Naive B cell (primary cell): ENCODE measurements around the gene ZNF335. TPM values are rescaled to one million over a fixed set of nuclear protein-coding genes. Genes with fewer than 3 reads are reported as not detected.

Experiments
- ATAC-seq, 2 donors: fragments of 150-1000 bp; cut with Tn5 transposase; 2 replicates each; pipeline ENCODE4 v1.10.0; 2021; ENCODE audit warnings: low read depth in 2 of 2, mild to moderate bottlenecking in 2 of 2, moderate library complexity in 2 of 2
- DNase-seq: peaks from one replicate; pipeline ENCODE4 v3.0.0; 2022
- H3K27ac Mint-ChIP-seq, 6 donors: one replicate each; pipeline ENCODE4 v1.8.0; 2020 to 2022; ENCODE audit warnings: mild to moderate bottlenecking in 6 of 6, mixed read lengths in 6 of 6, moderate library complexity in 5 of 6, inconsistent platforms in 2 of 6
- H3K27me3 Mint-ChIP-seq, 3 donors: one replicate each; pipeline ENCODE4 v1.8.0; 2021 to 2022; ENCODE audit warnings: mixed read lengths in 3 of 3, mild to moderate bottlenecking in 1 of 3
- H3K36me3 Mint-ChIP-seq, 2 donors: one replicate each; pipeline ENCODE4 v1.8.0; 2020 to 2022; ENCODE audit warnings: mixed read lengths in 2 of 2, inconsistent platforms in 1 of 2, mild to moderate bottlenecking in 1 of 2
- H3K4me1 Mint-ChIP-seq, 3 donors: one replicate each; pipeline ENCODE4 v1.8.0; 2020 to 2022; ENCODE audit warnings: mixed read lengths in 3 of 3, inconsistent platforms in 1 of 3, mild to moderate bottlenecking in 1 of 3, moderate library complexity in 1 of 3
- H3K4me3 Mint-ChIP-seq, 8 donors: one replicate each; pipeline ENCODE4 v1.8.0; 2020 to 2022; ENCODE audit warnings: mild to moderate bottlenecking in 8 of 8, mixed read lengths in 8 of 8, moderate library complexity in 8 of 8, inconsistent platforms in 2 of 8
- H3K9me3 Mint-ChIP-seq, 7 donors: one replicate each; pipeline ENCODE4 v1.8.0; 2020 to 2022; ENCODE audit warnings: mixed read lengths in 7 of 7, mild to moderate bottlenecking in 5 of 7, inconsistent platforms in 2 of 7, moderate library complexity in 1 of 7
- polyA plus RNA-seq, 6 donors: library from polyadenylated mRNA; unstranded; fragments of 300-500 nt; fragmentation: Illumina TruSeq; gene quantifications; one replicate each; pipeline ENCODE4 v1.2.3, GENCODE V29; 2021; ENCODE audit warnings: low read depth in 6 of 6

ZNF335 gene
- polyA plus RNA-seq, 6 donors from 2014 or later, result 10.4 to 24.3 (median 15.5) TPM

GRCh38 chr20:45976086-45976485 is 4.1 kb upstream of the ZNF335 start:
- Mint-ChIP-seq H3K4me1 (peaks cover 9 to 12% (median 10%) of the 10 kb centered on the region in 3 donors), H3K4me3 (no peak overlapping the region), H3K27me3 (peaks cover 0 to 13% (median 3%) of the 10 kb centered on the region in 3 donors), H3K9me3 (peaks cover 0 to 4% (median 0%) of the 10 kb centered on the region in 7 donors), H3K27ac (peak overlapping the region in 2 of 6 donors; percentile 28 to 63), H3K36me3 (peaks cover 0 to 7% of the 10 kb centered on the region in 2 donors)
- ATAC-seq, result no peak
- no peak for DNase-seq

- peak overlapping the region in 2 of 6 donors; percentile 28 to 63 for H3K27ac Mint-ChIP-seq
Observed at GRCh38 chr20:45975686-45976085, 3.7 kb upstream of the ZNF335 start.

GRCh38 chr20:45974896-45975565 is 3.0 kb upstream of the ZNF335 start:
- peak overlapping the region in 2 of 6 donors; percentile 57 to 67 for H3K27ac Mint-ChIP-seq
- peaks cover 0 to 4% (median 0%) of the 10 kb centered on the region in 7 donors for H3K9me3 Mint-ChIP-seq
- no peak overlapping the region for H3K4me3 Mint-ChIP-seq
- peaks cover 0 to 7% of the 10 kb centered on the region in 2 donors for H3K36me3 Mint-ChIP-seq
- peaks cover 0 to 13% (median 3%) of the 10 kb centered on the region in 3 donors for H3K27me3 Mint-ChIP-seq
- peaks cover 14 to 22% (median 20%) of the 10 kb centered on the region in 3 donors for H3K4me1 Mint-ChIP-seq
- DNase-seq, result no peak
- ATAC-seq, result no peak

More at GRCh38 chr20:45975686-45976085, 3.7 kb upstream of the ZNF335 start:
- peaks cover 0 to 7% of the 10 kb centered on the region in 2 donors for H3K36me3 Mint-ChIP-seq
- peaks cover 0 to 4% (median 0%) of the 10 kb centered on the region in 7 donors for H3K9me3 Mint-ChIP-seq
- no peak for DNase-seq
- H3K27me3 Mint-ChIP-seq, result peaks cover 0 to 13% (median 3%) of the 10 kb centered on the region in 3 donors
- ATAC-seq, result no peak
- peaks cover 9 to 15% (median 14%) of the 10 kb centered on the region in 3 donors for H3K4me1 Mint-ChIP-seq
- no peak overlapping the region for H3K4me3 Mint-ChIP-seq

GRCh38 chr20:45972500-45973183 is 639 bp upstream of the ZNF335 start:
- H3K9me3 Mint-ChIP-seq, result peaks cover 0 to 4% (median 0%) of the 10 kb centered on the region in 7 donors
- DNase-seq (no peak), ATAC-seq (no peak)
- peaks cover 23 to 31% (median 30%) of the 10 kb centered on the region in 3 donors for H3K4me1 Mint-ChIP-seq
- peaks cover 0 to 12% (median 3%) of the 10 kb centered on the region in 3 donors for H3K27me3 Mint-ChIP-seq
- H3K4me3 Mint-ChIP-seq, result peak overlapping the region; percentile 89 to 99 (median 95)
- H3K27ac Mint-ChIP-seq, result peak overlapping the region; percentile 100
- H3K36me3 Mint-ChIP-seq, result peaks cover 0 to 7% of the 10 kb centered on the region in 2 donors

DNA sequence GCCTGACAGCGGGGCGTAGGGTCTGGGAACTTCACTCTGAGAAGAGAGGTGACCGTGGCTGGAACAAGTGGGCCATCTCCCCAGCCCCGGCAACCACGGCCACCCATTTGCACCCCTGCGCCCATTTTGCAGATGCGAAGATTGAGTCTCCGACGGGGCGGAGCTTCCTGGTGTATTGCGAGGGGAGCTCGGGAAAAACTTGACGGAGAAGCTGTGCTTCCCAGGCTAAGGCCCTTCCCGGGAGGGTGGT is 653 bp downstream of the ZNF335 start:
- ATAC-seq (peak; percentile 8 to 9), DNase-seq (no peak)
- H3K36me3 Mint-ChIP-seq, result peaks cover 6 to 7% of the 10 kb centered on the region in 2 donors
- H3K4me3 Mint-ChIP-seq, result peak overlapping the region; percentile 89 to 99 (median 95)
- peak overlapping the region in 5 of 6 donors; percentile 56 to 100 (median 100) for H3K27ac Mint-ChIP-seq
- H3K4me1 Mint-ChIP-seq, result peaks cover 23 to 31% (median 30%) of the 10 kb centered on the region in 3 donors
- peaks cover 0 to 7% (median 3%) of the 10 kb centered on the region in 3 donors for H3K27me3 Mint-ChIP-seq
- peaks cover 0 to 4% (median 0%) of the 10 kb centered on the region in 7 donors for H3K9me3 Mint-ChIP-seq

DNA sequence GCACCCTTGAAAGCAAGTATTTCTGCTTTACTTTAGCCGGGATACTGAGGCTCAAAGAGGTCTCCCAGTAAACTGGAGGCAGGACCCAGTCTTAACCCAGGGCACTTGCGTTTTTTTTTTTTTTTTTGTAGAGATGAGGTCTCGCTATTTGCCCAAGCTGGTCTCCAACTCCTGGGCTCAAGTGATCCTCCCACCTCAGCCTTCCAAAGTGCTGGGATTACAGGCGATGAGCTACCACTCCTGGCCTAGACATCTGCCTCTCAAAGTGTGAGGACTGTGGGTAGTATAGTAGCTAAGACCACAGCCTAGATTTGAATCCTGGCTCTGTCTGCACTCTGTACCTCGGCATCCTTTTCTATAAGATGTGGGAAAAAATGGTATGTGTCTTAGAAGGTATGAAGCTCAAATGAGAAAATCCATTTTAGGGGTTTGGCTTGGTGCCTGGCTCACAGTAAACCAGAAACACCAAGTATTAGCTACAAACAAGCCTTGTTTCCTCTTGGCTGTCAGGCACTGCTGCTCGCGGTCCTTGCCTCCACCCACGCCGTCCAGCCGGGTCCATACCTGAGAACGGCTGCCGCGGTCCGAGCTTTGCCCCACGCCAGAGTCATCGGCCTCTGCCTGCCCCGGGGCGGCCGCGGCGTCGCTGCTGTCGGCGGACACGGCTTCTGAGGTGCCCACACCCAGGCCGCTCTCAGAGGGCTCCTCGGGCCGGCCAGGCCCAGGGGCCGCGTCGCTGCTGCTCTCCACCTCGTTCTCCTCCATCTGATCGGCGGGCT is 1.2 kb downstream of the ZNF335 start:
- Mint-ChIP-seq H3K27me3 (peaks cover 0 to 2% (median 0%) of the 10 kb centered on the region in 3 donors), H3K9me3 (peaks cover 0 to 4% (median 0%) of the 10 kb centered on the region in 7 donors), H3K36me3 (peaks cover 6 to 8% of the 10 kb centered on the region in 2 donors), H3K4me1 (peaks cover 23 to 31% (median 30%) of the 10 kb centered on the region in 3 donors), H3K4me3 (peak overlapping the region; percentile 89 to 99 (median 95)), H3K27ac (peak overlapping the region; percentile 56 to 100 (median 97))
- DNase-seq (peak; percentile 33), ATAC-seq (no peak)

- Mint-ChIP-seq H3K4me1 (peaks cover 23 to 30% (median 30%) of the 10 kb centered on the region in 3 donors), H3K4me3 (peak overlapping the region; percentile 89 to 99 (median 95)), H3K27me3 (no peaks in the 10 kb centered on the region), H3K9me3 (peaks cover 0 to 4% (median 0%) of the 10 kb centered on the region in 7 donors), H3K27ac (peak overlapping the region; percentile 37 to 100 (median 87)), H3K36me3 (peaks cover 6 to 11% of the 10 kb centered on the region in 2 donors)
- no peak for ATAC-seq
- DNase-seq, result no peak
Observed at GRCh38 chr20:45969712-45970634, 2.0 kb downstream of the ZNF335 start.

DNA sequence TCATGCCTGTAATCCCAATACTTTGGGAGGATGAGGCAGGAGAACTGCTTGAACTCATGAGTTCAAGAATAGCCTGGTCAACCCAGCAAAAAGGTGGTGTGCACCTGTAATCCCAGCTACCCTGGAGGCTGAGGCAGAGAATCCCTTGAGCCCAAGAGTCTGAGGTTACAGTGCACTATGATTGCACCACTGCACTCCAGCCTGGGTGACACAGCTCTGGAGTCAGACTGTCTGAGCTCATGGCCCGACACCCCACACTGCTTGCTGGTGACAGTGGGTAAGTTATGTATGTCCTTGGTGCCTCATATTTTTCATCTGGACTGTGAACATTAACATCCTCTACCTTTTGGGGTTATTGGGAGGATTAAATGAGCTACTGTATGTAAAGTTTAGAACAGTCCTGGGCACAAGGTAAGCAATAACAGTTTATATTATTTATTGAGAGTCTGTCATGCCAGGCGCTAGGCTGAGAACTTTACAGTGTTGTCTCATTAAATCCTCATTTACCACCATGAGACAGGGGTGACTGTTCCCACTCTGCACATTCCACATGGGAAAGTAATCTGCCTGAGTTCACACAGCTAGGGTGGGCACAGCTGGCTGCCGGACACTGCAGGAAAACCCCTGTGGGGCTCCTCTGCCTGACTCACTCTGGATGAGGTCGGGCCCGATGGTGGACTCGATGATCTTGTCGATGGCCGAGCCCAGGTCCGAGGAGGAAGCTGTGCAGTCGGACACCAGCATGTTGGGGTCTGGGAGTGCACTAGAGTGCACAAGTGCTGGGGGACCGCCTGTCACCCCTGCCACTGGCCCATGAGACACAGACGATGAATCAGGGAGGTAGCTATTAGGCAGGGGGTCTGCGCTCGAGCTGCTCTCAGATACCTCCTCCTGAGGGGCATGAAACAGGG is 2.9 kb downstream of the ZNF335 start:
- Mint-ChIP-seq H3K4me1 (peaks cover 23 to 30% (median 27%) of the 10 kb centered on the region in 3 donors), H3K36me3 (peaks cover 6 to 11% of the 10 kb centered on the region in 2 donors), H3K27me3 (no peaks in the 10 kb centered on the region), H3K9me3 (peaks cover 0 to 4% (median 0%) of the 10 kb centered on the region in 7 donors), H3K4me3 (peak overlapping the region in 4 of 8 donors; percentile 5 to 94 (median 50)), H3K27ac (peak overlapping the region in 2 of 6 donors; percentile 32 to 37)
- DNase-seq (no peak), ATAC-seq (no peak)

DNA sequence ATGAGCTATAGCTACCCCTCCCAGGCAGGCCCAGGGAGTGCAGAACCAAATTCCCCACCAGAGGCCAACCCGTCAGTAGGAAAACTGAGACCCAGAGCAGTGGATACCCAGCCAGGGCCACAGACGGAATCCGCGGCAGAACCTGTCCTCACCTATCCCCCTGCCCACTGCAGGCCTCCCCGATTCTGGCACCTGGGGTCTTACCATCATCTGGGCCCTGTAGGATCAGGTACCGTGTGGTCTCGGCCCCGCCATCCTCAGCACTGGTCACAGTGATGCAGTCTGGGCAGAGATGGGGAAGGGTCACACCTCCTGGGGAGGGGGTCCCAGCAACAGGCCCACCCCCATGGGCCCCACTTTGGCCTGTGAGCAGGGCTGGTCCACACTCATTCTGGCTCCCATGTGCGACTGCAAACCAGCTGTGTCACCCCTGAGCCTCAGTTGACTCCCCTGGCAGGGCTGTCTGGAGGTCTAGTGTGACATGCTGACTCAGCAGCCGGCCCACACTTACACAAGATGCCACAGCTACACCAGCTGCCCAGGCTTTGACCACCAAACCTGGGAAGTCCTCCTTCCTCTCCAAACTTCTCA is 3.8 kb downstream of the ZNF335 start:
- peaks cover 23 to 30% (median 26%) of the 10 kb centered on the region in 3 donors for H3K4me1 Mint-ChIP-seq
- ATAC-seq (no peak), DNase-seq (no peak)
- no peaks in the 10 kb centered on the region for H3K27me3 Mint-ChIP-seq
- peak overlapping the region in 1 of 6 donors; percentile 7 for H3K27ac Mint-ChIP-seq
- H3K9me3 Mint-ChIP-seq, result peaks cover 0 to 4% (median 0%) of the 10 kb centered on the region in 7 donors
- H3K36me3 Mint-ChIP-seq, result peaks cover 6 to 12% of the 10 kb centered on the region in 2 donors
- peak overlapping the region in 1 of 8 donors; percentile 5 for H3K4me3 Mint-ChIP-seq

DNA sequence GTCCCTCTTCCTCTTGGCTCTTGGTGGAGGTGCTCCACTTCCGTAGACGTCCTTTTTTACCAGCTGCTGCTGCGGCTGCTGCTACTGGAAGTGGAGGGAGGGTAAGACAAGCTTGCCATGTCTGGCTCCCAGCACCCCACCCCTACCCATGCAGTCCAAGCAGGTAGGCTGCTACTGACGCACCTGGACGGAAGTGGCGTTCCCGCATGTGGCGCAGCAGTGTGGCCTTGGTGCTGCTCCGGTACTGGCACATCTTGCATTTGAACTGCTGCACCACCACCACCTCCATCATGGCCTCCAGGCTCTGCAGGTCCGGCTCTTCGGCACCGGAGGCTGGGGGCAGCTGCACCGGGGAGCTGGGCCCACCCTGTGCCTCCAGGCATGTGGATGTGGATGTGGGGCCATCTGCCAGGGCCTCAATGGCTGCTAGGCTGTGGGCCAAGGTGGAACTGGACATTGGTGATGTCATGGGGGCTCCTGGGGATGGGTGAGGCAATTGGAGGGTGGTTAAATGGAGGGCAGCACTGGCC is 4.4 kb downstream of the ZNF335 start:
- ATAC-seq (no peak), DNase-seq (no peak)
- Mint-ChIP-seq H3K36me3 (peaks cover 6 to 14% of the 10 kb centered on the region in 2 donors), H3K4me1 (peaks cover 21 to 28% (median 22%) of the 10 kb centered on the region in 3 donors), H3K9me3 (peaks cover 0 to 3% (median 0%) of the 10 kb centered on the region in 7 donors), H3K27ac (peak overlapping the region in 1 of 6 donors; percentile 7), H3K27me3 (no peaks in the 10 kb centered on the region), H3K4me3 (no peak overlapping the region)
